Heart right ventricle (tissue), 16 donors: ENCODE measurements around the gene ARMH1. TPM values are rescaled to one million over a fixed set of nuclear protein-coding genes. Genes with fewer than 3 reads are reported as not detected.
"Not testable (repeated sequence)": the region's sequence is repeated elsewhere in the genome, so short reads cannot be mapped to it uniquely, and the experiment has no call there.

ENCODE experiments used
- ATAC-seq, 8 donors: fragments of 200-7000 bp; cut with Tn5 transposase; one replicate each; pipeline ENCODE4 v1.9.1; 2020; ENCODE audit warnings: mild to moderate bottlenecking in 8 of 8, moderate library complexity in 8 of 8, moderate number of reproducible peaks in 1 of 8
- DNase-seq, 2 donors: peaks; one replicate each; pipeline ENCODE4 v3.0.0-alpha.2; 2020
- H3K27ac ChIP-seq, 10 donors: fragments of 200-600 bp; sonication (generic) in 2 of 10; one replicate each; pipeline versions ENCODE4 v1.5.0 to v1.8.0; 2020 to 2022; ENCODE audit warnings: mild to moderate bottlenecking in 3 of 10
- H3K27me3 ChIP-seq, 7 donors: fragments of 200-600 bp; one replicate each; pipeline ENCODE4 v1.8.0; 2021 to 2022; ENCODE audit warnings: mild to moderate bottlenecking in 2 of 7
- H3K36me3 ChIP-seq, 9 donors: fragments of 200-600 bp; sonication (generic) in 1 of 9; one replicate each; pipeline versions ENCODE4 v1.5.0 to v1.8.0; 2020 to 2022; ENCODE audit warnings: mild to moderate bottlenecking in 2 of 9
- H3K4me1 ChIP-seq, 9 donors: fragments of 200-600 bp; sonication (generic) in 1 of 9; one replicate each; pipeline versions ENCODE4 v1.5.0 to v1.8.0; 2020 to 2022; ENCODE audit warnings: mild to moderate bottlenecking in 4 of 9
- H3K4me3 ChIP-seq, 10 donors: fragments of 200-600 bp; sonication (generic) in 2 of 10; one replicate each; pipeline versions ENCODE4 v1.5.0 to v1.8.0; 2020 to 2022; ENCODE audit warnings: mild to moderate bottlenecking in 7 of 10, moderate library complexity in 2 of 10
- H3K9me3 ChIP-seq, 11 donors: fragments of 200-600 bp in 10 of 11; sonication (generic) in 2 of 11; one replicate each; pipeline versions ENCODE4 v1.5.0 to v1.8.0; 2013 to 2022; ENCODE audit warnings: mild to moderate bottlenecking in 2 of 11, control low read depth in 1 of 11, moderate library complexity in 1 of 11
- WGBS, 2 donors: extraction: QIAGEN DNeasy Blood & Tissue Kit; methylation state at CpG; one replicate each; pipeline ENCODE4 v1.1.7; 2013; ENCODE audit warnings: inconsistent platforms in 1 of 2; 5-methylcytosine and 5-hydroxymethylcytosine counted together
- intact Hi-C, 10 donors: fragments of 100-400 bp; cut with DNase I; formaldehyde crosslinking; loops; one replicate each; pipeline versions ENCODE4 v1.11.1 to v1.14.2; 2022
- polyA plus RNA-seq, 2 donors: library from polyadenylated mRNA; stranded (reverse); fragments of 200-250 nt; gene quantifications; one replicate each; pipeline ENCODE4 v1.2.3, GENCODE V29; 2013
- total RNA-seq, 10 donors: library from RNA; stranded (reverse); fragmentation: NEBNext Ultra II Directional in 3 of 10; extraction: Animal tissue kit (Norgen Biotek cat#: 25700) in 3 of 10; gene quantifications; one replicate each; pipeline versions ENCODE4 v1.2.1 to v1.2.4, GENCODE V29; 2021 to 2023
- TF ChIP-seq, protein P1 (sequence below), 9 donors: fragments of 200-600 bp; sonication (generic) in 2 of 9; IDR thresholded peaks; one replicate each; pipeline versions ENCODE4 v1.5.0 to v1.8.0; 2021 to 2022; ENCODE audit warnings: antibody characterized with exemption in 9 of 9, mild to moderate bottlenecking in 5 of 9, moderate library complexity in 1 of 9
- donor health status: Arrhythmogenic right ventricular cardiomyopathy.
- donor health status: ischemic (EF 13 %, LVEDD 7.1; RV severe dilation, severe dysfunction).
- donor health status: healthy with polysubstance abuse.
- donor health status: DM: no; HTN: yes; CAD: no.
- donor health status: DM: no; HTN: no; CAD: no.
- donor health status: ischemic (EF 25% LVEDD 6.9; RV normal size, moderate dysfunction).
- donor health status: ischemic (EF 25% LVEDD 5.7; RV mildly dilated, moderate dysfunction).
- donor health status: healthy.
- donor health status: DM: yes; HTN: yes; CAD: no.
- donor health status: Ischemic cardiomyopathy.
- donor health status: ischemic (EF 35%, LVEDD 5.7; RV mildly dilated, moderate dysfunction).
- donor health status: nonischemic (EF 11% LVEDD 7.7; RV severe dilation, severe dysfunction).
- donor health status: DM: yes; HTN: yes; CAD: no.
- donor health status: PGD.
- donor health status: ischemic (EF 29% LVEDD 5.4; RV normal size, mild dysfunction).
- donor health status: nonischemic (EF 23%, LVEDD 6.1; RV moderate dilation, normal function).

Gene ARMH1
- total and polyA plus RNA-seq, 12 donors = 0.62 to 3.3 (median 1.1) TPM; not detected in 5

- TF ChIP-seq, protein P1, sequence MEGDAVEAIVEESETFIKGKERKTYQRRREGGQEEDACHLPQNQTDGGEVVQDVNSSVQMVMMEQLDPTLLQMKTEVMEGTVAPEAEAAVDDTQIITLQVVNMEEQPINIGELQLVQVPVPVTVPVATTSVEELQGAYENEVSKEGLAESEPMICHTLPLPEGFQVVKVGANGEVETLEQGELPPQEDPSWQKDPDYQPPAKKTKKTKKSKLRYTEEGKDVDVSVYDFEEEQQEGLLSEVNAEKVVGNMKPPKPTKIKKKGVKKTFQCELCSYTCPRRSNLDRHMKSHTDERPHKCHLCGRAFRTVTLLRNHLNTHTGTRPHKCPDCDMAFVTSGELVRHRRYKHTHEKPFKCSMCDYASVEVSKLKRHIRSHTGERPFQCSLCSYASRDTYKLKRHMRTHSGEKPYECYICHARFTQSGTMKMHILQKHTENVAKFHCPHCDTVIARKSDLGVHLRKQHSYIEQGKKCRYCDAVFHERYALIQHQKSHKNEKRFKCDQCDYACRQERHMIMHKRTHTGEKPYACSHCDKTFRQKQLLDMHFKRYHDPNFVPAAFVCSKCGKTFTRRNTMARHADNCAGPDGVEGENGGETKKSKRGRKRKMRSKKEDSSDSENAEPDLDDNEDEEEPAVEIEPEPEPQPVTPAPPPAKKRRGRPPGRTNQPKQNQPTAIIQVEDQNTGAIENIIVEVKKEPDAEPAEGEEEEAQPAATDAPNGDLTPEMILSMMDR (IDR thresholded peaks at IDR 0.05) = no peak
- Histone ChIP-seq H3K27me3 (peaks cover 0 to 2% (median 0%) of the 10 kb centered on the region in 7 donors), H3K36me3 (no peaks in the 10 kb centered on the region), H3K4me1 (peaks cover 0 to 20% (median 0%) of the 10 kb centered on the region in 9 donors), H3K9me3 (no peaks in the 10 kb centered on the region), H3K27ac (peak overlapping the region in 1 of 10 donors; percentile 10), H3K4me3 (no peak overlapping the region)
- intact Hi-C loops = no loop called here
- 72 to 77% methylated on average over 7 of the region's 7 CpGs for WGBS, 2 donors
- ATAC-seq (peak in 3 of 8 donors; percentile 37 to 67 (median 55)), DNase-seq (no peak)
Measured at GRCh38 chr1:44696789-44697345, 22.4 kb downstream of the ARMH1 start.

DNA sequence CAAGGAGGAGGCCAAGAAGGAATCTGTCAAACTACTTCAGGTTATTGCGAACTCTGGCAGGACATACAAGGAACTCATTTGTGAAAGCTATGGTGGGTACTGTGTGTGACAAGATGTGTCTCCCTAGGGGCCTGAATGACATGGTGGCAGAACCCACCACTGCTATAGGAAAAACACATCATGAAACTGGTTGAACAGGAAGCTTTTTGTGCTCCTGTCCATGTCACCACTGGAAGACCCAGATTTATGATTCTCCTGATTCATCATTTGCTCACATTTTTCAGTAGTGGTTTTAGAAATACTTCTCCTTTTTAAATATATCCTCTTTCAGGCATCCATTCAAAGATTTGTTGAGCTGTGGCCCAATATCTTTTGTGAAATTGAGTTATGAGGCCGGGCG, 23.6 kb downstream of the ARMH1 start:
- no peak overlapping the region for H3K4me3 ChIP-seq
- H3K27me3 ChIP-seq = no peaks in the 10 kb centered on the region
- H3K36me3 ChIP-seq = no peaks in the 10 kb centered on the region
- H3K9me3 ChIP-seq = no peaks in the 10 kb centered on the region
- ATAC-seq (no peak), DNase-seq (no peak)
- TF ChIP-seq, protein P1 (IDR thresholded peaks at IDR 0.05) = no peak
- H3K4me1 ChIP-seq = peaks cover 0 to 20% (median 0%) of the 10 kb centered on the region in 9 donors
- 97 to 98% methylated on average over 3 of the region's 3 CpGs for WGBS, 2 donors
- intact Hi-C loops = no loop called here
- H3K27ac ChIP-seq = no peak overlapping the region

GRCh38 chr1:44699375-44699774, 24.9 kb downstream of the ARMH1 start:
- H3K27ac ChIP-seq, intact Hi-C loops, H3K4me3 ChIP-seq, H3K27me3 ChIP-seq, H3K9me3 ChIP-seq, H3K36me3 ChIP-seq, ATAC-seq, DNase-seq: not testable (repeated sequence)
- H3K4me1 ChIP-seq = peaks cover 0 to 20% (median 0%) of the 10 kb centered on the region in 9 donors
- 92 to 93% methylated on average over 9 of the region's 9 CpGs for WGBS, 2 donors

- intact Hi-C loops = no loop called here
- ATAC-seq = no peak
- DNase-seq = no peak
- H3K4me3 ChIP-seq = no peak overlapping the region
- 79 to 82% methylated on average over 1 of the region's 1 CpG for WGBS, 2 donors
- no peaks in the 10 kb centered on the region for H3K27me3 ChIP-seq
- no peaks in the 10 kb centered on the region for H3K9me3 ChIP-seq
- H3K27ac ChIP-seq = no peak overlapping the region
- H3K4me1 ChIP-seq = peaks cover 0 to 20% (median 0%) of the 10 kb centered on the region in 9 donors
- TF ChIP-seq, protein P1 (IDR thresholded peaks at IDR 0.05) = no peak
- H3K36me3 ChIP-seq = no peaks in the 10 kb centered on the region
Measured at GRCh38 chr1:44700573-44700972, 26.1 kb downstream of the ARMH1 start.

- intact Hi-C loops = no loop called here
- ATAC-seq (no peak), DNase-seq (no peak)
- H3K27ac ChIP-seq = no peak overlapping the region
- no peaks in the 10 kb centered on the region for H3K36me3 ChIP-seq
- peaks cover 0 to 20% (median 0%) of the 10 kb centered on the region in 9 donors for H3K4me1 ChIP-seq
- TF ChIP-seq, protein P1 (IDR thresholded peaks at IDR 0.05) = no peak
- 78 to 86% methylated on average over 7 of the region's 7 CpGs for WGBS, 2 donors
- no peaks in the 10 kb centered on the region for H3K27me3 ChIP-seq
- no peaks in the 10 kb centered on the region for H3K9me3 ChIP-seq
- H3K4me3 ChIP-seq = no peak overlapping the region
Measured at GRCh38 chr1:44701141-44701573, 26.6 kb downstream of the ARMH1 start.
